H1 (cell line): Measurements from ENCODE around the gene SPOCK2. TPM values are rescaled to one million over a fixed set of nuclear protein-coding genes. Genes with fewer than 3 reads are reported as not detected.

Experiments used
- CTCF ChIA-PET: fragments of 300-600 bp; sonication (Branson Sonifier 250); formaldehyde crosslinking; loops from one replicate; lab custom pipeline; 2021; ENCODE audit not compliant: partially characterized antibody; lab: Charles Lee
- POLR2A ChIA-PET: fragments of 300-600 bp; sonication (Branson Sonifier 250); formaldehyde crosslinking; loops from one replicate; lab custom pipeline; 2021; ENCODE audit warnings: inconsistent platforms; ENCODE audit not compliant: partially characterized antibody; lab: Charles Lee
- DNase-seq, 2 experiments: peaks; one replicate each; pipeline versions ENCODE4 v3.0.0 to v3.0.0-alpha.2; 2010 to 2022; ENCODE audit warnings: low spot score in 2 of 2, low read depth in 1 of 2, mixed read lengths in 1 of 2
- FAIRE-seq: peaks from 2 replicates; lab custom pipeline; 2011; peaks lifted over from hg19 to GRCh38; lab: Jason Lieb, UNC
- H2AFZ ChIP-seq: 2 replicates; pipeline ENCODE4 v1.8.1; 2012; ENCODE audit warnings: low read length, inconsistent platforms
- H2AK5ac ChIP-seq: 2 replicates; pipeline ENCODE4 v1.6.1; 2013; ENCODE audit warnings: low read depth, low read length
- H2BK120ac ChIP-seq: replicated peaks from 2 replicates; pipeline ENCODE3; 2013; ENCODE audit warnings: low read depth, low read length, inconsistent platforms
- H2BK12ac ChIP-seq: 2 replicates; pipeline ENCODE4 v1.6.1; 2013; ENCODE audit warnings: low read depth, low read length
- H2BK15ac ChIP-seq: 2 replicates; pipeline ENCODE4 v1.6.1; 2013; ENCODE audit warnings: low read length
- H2BK20ac ChIP-seq: 2 replicates; pipeline ENCODE4 v1.6.1; 2013; ENCODE audit warnings: low read length
- H2BK5ac ChIP-seq: 2 replicates; pipeline ENCODE4 v1.6.1; 2013; ENCODE audit warnings: low read depth, low read length
- H3K14ac ChIP-seq: 2 replicates; pipeline ENCODE4 v1.6.1; 2013; ENCODE audit warnings: inconsistent platforms; ENCODE audit not compliant: insufficient read length
- H3K18ac ChIP-seq: 2 replicates; pipeline ENCODE4 v1.6.1; 2013; ENCODE audit warnings: low read length; ENCODE audit errors: extremely low read depth
- H3K23ac ChIP-seq: 2 replicates; pipeline ENCODE4 v1.6.1; 2013; ENCODE audit warnings: inconsistent platforms; ENCODE audit not compliant: insufficient read length
- H3K23me2 ChIP-seq: 2 replicates; pipeline ENCODE4 v1.6.1; 2013; ENCODE audit warnings: low read depth, low read length
- H3K27ac ChIP-seq: 2 replicates; pipeline ENCODE4 v1.6.1; 2011; ENCODE audit warnings: low read depth, low read length, inconsistent platforms
- H3K27me3 ChIP-seq, 4 experiments: replicated peaks in 1 of 4; 1 replicate in 1 of 4; 2 replicates in 3 of 4; pipeline versions ENCODE4 v1.6.1 to v1.8.1; 2011 to 2013; ENCODE audit warnings: low read length in 3 of 4, mild to moderate bottlenecking in 3 of 4, inconsistent platforms in 2 of 4, mixed read lengths in 2 of 4, moderate library complexity in 1 of 4; ENCODE audit not compliant: control insufficient read depth in 3 of 4, insufficient read depth in 3 of 4; ENCODE audit errors: extremely low read depth in 1 of 4
- H3K36me3 ChIP-seq, 4 experiments: 2 replicates each; pipeline versions ENCODE4 v1.6.1 to v1.8.1; 2011 to 2013; ENCODE audit warnings: mild to moderate bottlenecking in 4 of 4, low read length in 3 of 4, moderate library complexity in 2 of 4, control low read depth in 1 of 4, inconsistent platforms in 1 of 4; ENCODE audit not compliant: insufficient read depth in 4 of 4, control insufficient read depth in 2 of 4
- H3K4ac ChIP-seq: replicated peaks from 2 replicates; pipeline ENCODE3; 2013; ENCODE audit warnings: low read length, low read depth, mixed read lengths, inconsistent platforms; ENCODE audit not compliant: insufficient read length
- H3K4me1 ChIP-seq, 4 experiments: replicated peaks in 1 of 4; 1 replicate in 1 of 4; 2 replicates in 3 of 4; pipeline versions ENCODE4 v1.6.1 to v1.8.1; 2011 to 2013; ENCODE audit warnings: low read length in 3 of 4, inconsistent platforms in 2 of 4, mixed read lengths in 1 of 4; ENCODE audit not compliant: insufficient read depth in 4 of 4, control insufficient read depth in 3 of 4
- H3K4me2 ChIP-seq, 2 experiments: 2 replicates each; pipeline versions ENCODE4 v1.6.1 to v1.8.1; 2011 to 2013; ENCODE audit warnings: low read depth in 2 of 2, low read length in 2 of 2, control low read depth in 1 of 2, inconsistent platforms in 1 of 2, mild to moderate bottlenecking in 1 of 2; ENCODE audit not compliant: insufficient read depth in 1 of 2
- H3K4me3 ChIP-seq, 4 experiments: fragments of 200-600, 300-600 bp in 1 of 4; sonication (generic), shearing (Covaris generic), sonication (Bioruptor Twin) in 1 of 4; 2 replicates each; pipeline versions ENCODE4 v1.5.1 to v1.8.1; 2011 to 2016; ENCODE audit warnings: low read length in 4 of 4, low read depth in 3 of 4, control low read depth in 2 of 4, inconsistent platforms in 2 of 4, mild to moderate bottlenecking in 2 of 4, mixed read lengths in 1 of 4, moderate library complexity in 1 of 4; ENCODE audit not compliant: insufficient read depth in 2 of 4; ENCODE audit errors: extremely low read depth in 1 of 4
- H3K56ac ChIP-seq: replicated peaks from 2 replicates; pipeline ENCODE3; 2013; ENCODE audit warnings: low read depth, mild to moderate bottlenecking, mixed read lengths, low read length, inconsistent platforms; ENCODE audit not compliant: insufficient read length
- H3K79me1 ChIP-seq: 2 replicates; pipeline ENCODE4 v1.6.1; 2013; ENCODE audit warnings: low read depth, low read length, control low read depth
- H3K79me2 ChIP-seq, 2 experiments: 2 replicates each; pipeline versions ENCODE4 v1.6.1 to v1.8.1; 2012 to 2013; ENCODE audit warnings: low read length in 2 of 2, mild to moderate bottlenecking in 2 of 2, inconsistent platforms in 1 of 2; ENCODE audit not compliant: insufficient read depth in 2 of 2, control insufficient read depth in 1 of 2
- H3K9ac ChIP-seq, 4 experiments: replicated peaks in 1 of 4; 1 replicate in 1 of 4; 2 replicates in 3 of 4; pipeline versions ENCODE4 v1.6.1 to v1.8.1; 2011 to 2013; ENCODE audit warnings: low read depth in 3 of 4, low read length in 3 of 4, control low read depth in 2 of 4, mild to moderate bottlenecking in 2 of 4, moderate library complexity in 2 of 4, inconsistent platforms in 1 of 4; ENCODE audit errors: extremely low read depth in 1 of 4
- H3K9me3 ChIP-seq, 2 experiments: 2 replicates each; pipeline versions ENCODE4 v1.6.1 to v1.8.1; 2012 to 2013; ENCODE audit warnings: mild to moderate bottlenecking in 2 of 2, moderate library complexity in 2 of 2, control low read depth in 1 of 2, inconsistent platforms in 1 of 2, low read depth in 1 of 2, low read length in 1 of 2, mixed read lengths in 1 of 2; ENCODE audit not compliant: insufficient read depth in 2 of 2
- H4K20me1 ChIP-seq, 2 experiments: replicated peaks in 1 of 2; 2 replicates each; pipeline versions ENCODE3 to v1.8.1; 2011 to 2013; ENCODE audit warnings: inconsistent platforms in 2 of 2, low read length in 2 of 2, mild to moderate bottlenecking in 1 of 2; ENCODE audit not compliant: insufficient read depth in 2 of 2, control insufficient read depth in 1 of 2
- H4K5ac ChIP-seq: 2 replicates; pipeline ENCODE4 v1.6.1; 2013; ENCODE audit warnings: low read length, low read depth, mixed read lengths, inconsistent platforms; ENCODE audit not compliant: insufficient read length
- H4K8ac ChIP-seq: 2 replicates; pipeline ENCODE4 v1.8.0; 2013; ENCODE audit warnings: mild to moderate bottlenecking, moderate library complexity, low read length, inconsistent platforms; ENCODE audit not compliant: insufficient read depth; ENCODE audit errors: extremely low read depth
- H4K91ac ChIP-seq: replicated peaks from 2 replicates; pipeline ENCODE3; 2013; ENCODE audit warnings: low read length, mixed read lengths, inconsistent platforms; ENCODE audit not compliant: insufficient read length
- KDM1A ChIP-seq: fragments of 200-600, 300-600 bp; sonication (generic); IDR thresholded peaks from 2 replicates; pipeline ENCODE4 v1.7.1; 2016; ENCODE audit warnings: mild to moderate bottlenecking, low read length, borderline replicate concordance
- SP1 ChIP-seq: IDR thresholded peaks from 2 replicates; pipeline ENCODE4 v1.6.1; 2011; ENCODE audit warnings: low read depth, low read length
- SP4 ChIP-seq: IDR thresholded peaks from 2 replicates; pipeline ENCODE4 v1.6.1; 2012; ENCODE audit warnings: low read length, inconsistent platforms
- TBP ChIP-seq: IDR thresholded peaks from 2 replicates; pipeline ENCODE4 v1.6.1; 2011; ENCODE audit warnings: low read depth, low read length, improper control_type of control experiment
- TEAD4 ChIP-seq: IDR thresholded peaks from 2 replicates; pipeline ENCODE4 v1.6.1; 2012; ENCODE audit warnings: low read depth, low read length, inconsistent platforms, mixed read lengths
- WGBS, 2 experiments: shearing (Covaris generic) in 1 of 2; methylation state at CpG; one replicate each; pipeline versions ENCODE4 v1.1.6 to v1.1.7; 2013 to 2015; ENCODE audit warnings: low lambda C conversion rate in 2 of 2, mixed read lengths in 2 of 2, inconsistent platforms in 1 of 2, low coverage in 1 of 2, missing lambda C conversion rate in 1 of 2; ENCODE audit not compliant: insufficient replicate concordance in 2 of 2, insufficient coverage in 1 of 2, insufficient read length in 1 of 2; ENCODE audit errors: extremely low coverage in 1 of 2, missing lambda C conversion rate in 1 of 2; 5-methylcytosine and 5-hydroxymethylcytosine counted together
- polyA plus RNA-seq, 7 experiments: library from polyadenylated mRNA; depleted of rRNA in 3 of 7; stranded (reverse) in 5 of 7; unstranded in 2 of 7; fragments of >200 nt in 5 of 7; fragments of 200-250 nt in 2 of 7; gene quantifications; 1 replicate in 5 of 7; 2 replicates in 1 of 7; 4 replicates in 1 of 7; pipeline versions ENCODE4 v1.2.1 to v1.2.3, GENCODE V29; 2011 to 2013; ENCODE audit warnings: missing spikeins in 2 of 7, mixed read lengths in 2 of 7
- total RNA-seq: library from RNA; stranded (reverse); fragmentation: NEBNext Ultra II Directional; extraction: Animal tissue kit (Norgen Biotek cat#: 25700); gene quantifications from 2 replicates; pipeline ENCODE4 v1.2.1, GENCODE V29; 2021

Gene SPOCK2
- total and polyA plus RNA-seq, 2 of the 8 experiments (the other 6 are each of a cell fraction or from before 2014, with no cell fraction given): 1.5 to 1.9 TPM

DNA sequence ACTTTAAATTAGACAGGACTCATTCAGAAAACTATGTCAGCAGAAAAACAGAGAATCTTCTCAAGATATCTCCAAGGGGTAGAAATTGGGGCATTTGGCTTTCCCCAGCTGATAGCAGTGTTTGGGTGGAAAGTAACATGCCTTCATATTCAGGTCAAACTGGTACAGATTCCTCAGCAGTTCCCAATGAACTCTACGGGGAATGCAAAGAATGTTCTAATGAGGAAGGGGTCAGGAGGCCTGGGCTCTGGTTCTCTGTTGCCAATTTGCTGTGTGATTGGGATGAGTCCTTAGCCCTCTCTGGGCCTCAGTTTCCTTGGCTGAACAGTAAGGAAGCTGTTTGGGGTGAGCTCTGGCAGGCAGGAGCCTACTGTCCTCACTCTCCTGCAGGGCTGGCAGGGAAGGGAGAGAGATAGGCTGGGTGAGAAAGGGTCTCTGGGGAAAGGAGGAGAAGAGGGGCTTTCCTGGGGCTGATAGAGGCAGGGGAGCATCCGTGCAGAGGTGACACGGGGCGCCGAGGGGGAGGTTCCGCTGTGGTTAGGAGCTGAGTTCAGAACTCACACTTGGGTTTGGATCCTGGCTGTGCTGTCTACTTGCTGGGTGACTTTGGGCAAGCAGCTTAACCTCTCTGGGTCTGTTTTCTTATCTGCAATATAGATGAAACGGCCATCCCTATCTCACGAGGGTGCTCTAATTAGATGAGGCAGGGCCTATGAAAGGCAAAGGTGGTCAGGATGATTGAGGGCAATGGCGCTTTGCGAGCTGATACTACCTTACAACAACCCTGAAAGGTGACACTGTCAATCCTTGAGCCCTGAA is 45.1 kb downstream of the SPOCK2 start:
- Histone ChIP-seq H3K23me2 (no peaks in the 10 kb centered on the region), H3K14ac (no peak overlapping the region), H3K79me1 (no peaks in the 10 kb centered on the region), H3K56ac (no peak overlapping the region), H3K4me3 (no peak overlapping the region), H4K91ac (no peak overlapping the region), H3K4me1 (peaks cover 0 to 6% (median 0%) of the 10 kb centered on the region in 4 experiments; a peak in 3 of 7 replicates), H2BK5ac (no peak overlapping the region; the same call in 1 of the 2 replicates), H2BK15ac (no peak overlapping the region), H4K20me1 (peaks cover 0 to 2% of the 10 kb centered on the region in 2 experiments), H4K8ac (no peak overlapping the region), H3K9ac (no peak overlapping the region), H3K27ac (no peak overlapping the region), H3K18ac (no peak overlapping the region; the same call in 1 of the 2 replicates), H3K36me3 (no peaks in the 10 kb centered on the region), H2BK12ac (no peak overlapping the region), H3K4me2 (no peak overlapping the region), H3K23ac (no peak overlapping the region), H2BK120ac (no peak overlapping the region), H2BK20ac (no peak overlapping the region; the same call in 1 of the 2 replicates), H2AFZ (no peak overlapping the region), H3K79me2 (no peaks in the 10 kb centered on the region), H3K9me3 (no peaks in the 10 kb centered on the region), H3K4ac (no peak overlapping the region), H4K5ac (no peak overlapping the region), H3K27me3 (no peaks in the 10 kb centered on the region; a peak in 1 of 7 replicates)
- FAIRE-seq: no peak
- no peak for DNase-seq
- ChIA-PET POLR2A (interaction anchor here (1.0 to 1.2 kb wide), 2 partner anchors 14 to 27 kb away, joined by 3 read pairs; no protein-coding TSS in a partner anchor), CTCF (interaction anchor here (0.6 to 3.8 kb wide), 14 partner anchors 10 to 232 kb away, joined by 3 to 26 read pairs (median 5); no protein-coding TSS in a partner anchor)
- 93% methylated on average over 10 of the region's 10 CpGs; no CpG with 5 or more reads in 1 of the 2 experiments for WGBS, 2 experiments
- TF ChIP-seq TBP (no peak), KDM1A (peak; percentile 36; the same call in 1 of the 2 replicates), SP4 (no peak), TEAD4 (peak; percentile 91), SP1 (0 out of 2 replicates have a peak, but pooled peaks have one; percentile 22)
- TF ChIP-seq, all 59 proteins: peak for 3
- H2AK5ac ChIP-seq: no peak overlapping the region
